Activated CD8-positive, alpha-beta memory T cell treated with anti-CD3 and anti-CD28 coated beads, Interleukin-2, amount 50 U/mL, for 4 hours (primary cell): ENCODE measurements around the gene KIF7.
"Not testable (repeated sequence)": the region's sequence is repeated elsewhere in the genome, so short reads cannot be mapped to it uniquely, and the experiment has no call there.

Source experiments
- DNase-seq: peaks from one replicate; pipeline ENCODE4 v3.0.0-alpha.2; 2020

Gene KIF7, protein sequence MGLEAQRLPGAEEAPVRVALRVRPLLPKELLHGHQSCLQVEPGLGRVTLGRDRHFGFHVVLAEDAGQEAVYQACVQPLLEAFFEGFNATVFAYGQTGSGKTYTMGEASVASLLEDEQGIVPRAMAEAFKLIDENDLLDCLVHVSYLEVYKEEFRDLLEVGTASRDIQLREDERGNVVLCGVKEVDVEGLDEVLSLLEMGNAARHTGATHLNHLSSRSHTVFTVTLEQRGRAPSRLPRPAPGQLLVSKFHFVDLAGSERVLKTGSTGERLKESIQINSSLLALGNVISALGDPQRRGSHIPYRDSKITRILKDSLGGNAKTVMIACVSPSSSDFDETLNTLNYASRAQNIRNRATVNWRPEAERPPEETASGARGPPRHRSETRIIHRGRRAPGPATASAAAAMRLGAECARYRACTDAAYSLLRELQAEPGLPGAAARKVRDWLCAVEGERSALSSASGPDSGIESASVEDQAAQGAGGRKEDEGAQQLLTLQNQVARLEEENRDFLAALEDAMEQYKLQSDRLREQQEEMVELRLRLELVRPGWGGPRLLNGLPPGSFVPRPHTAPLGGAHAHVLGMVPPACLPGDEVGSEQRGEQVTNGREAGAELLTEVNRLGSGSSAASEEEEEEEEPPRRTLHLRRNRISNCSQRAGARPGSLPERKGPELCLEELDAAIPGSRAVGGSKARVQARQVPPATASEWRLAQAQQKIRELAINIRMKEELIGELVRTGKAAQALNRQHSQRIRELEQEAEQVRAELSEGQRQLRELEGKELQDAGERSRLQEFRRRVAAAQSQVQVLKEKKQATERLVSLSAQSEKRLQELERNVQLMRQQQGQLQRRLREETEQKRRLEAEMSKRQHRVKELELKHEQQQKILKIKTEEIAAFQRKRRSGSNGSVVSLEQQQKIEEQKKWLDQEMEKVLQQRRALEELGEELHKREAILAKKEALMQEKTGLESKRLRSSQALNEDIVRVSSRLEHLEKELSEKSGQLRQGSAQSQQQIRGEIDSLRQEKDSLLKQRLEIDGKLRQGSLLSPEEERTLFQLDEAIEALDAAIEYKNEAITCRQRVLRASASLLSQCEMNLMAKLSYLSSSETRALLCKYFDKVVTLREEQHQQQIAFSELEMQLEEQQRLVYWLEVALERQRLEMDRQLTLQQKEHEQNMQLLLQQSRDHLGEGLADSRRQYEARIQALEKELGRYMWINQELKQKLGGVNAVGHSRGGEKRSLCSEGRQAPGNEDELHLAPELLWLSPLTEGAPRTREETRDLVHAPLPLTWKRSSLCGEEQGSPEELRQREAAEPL (N-terminal part only)

DNA sequence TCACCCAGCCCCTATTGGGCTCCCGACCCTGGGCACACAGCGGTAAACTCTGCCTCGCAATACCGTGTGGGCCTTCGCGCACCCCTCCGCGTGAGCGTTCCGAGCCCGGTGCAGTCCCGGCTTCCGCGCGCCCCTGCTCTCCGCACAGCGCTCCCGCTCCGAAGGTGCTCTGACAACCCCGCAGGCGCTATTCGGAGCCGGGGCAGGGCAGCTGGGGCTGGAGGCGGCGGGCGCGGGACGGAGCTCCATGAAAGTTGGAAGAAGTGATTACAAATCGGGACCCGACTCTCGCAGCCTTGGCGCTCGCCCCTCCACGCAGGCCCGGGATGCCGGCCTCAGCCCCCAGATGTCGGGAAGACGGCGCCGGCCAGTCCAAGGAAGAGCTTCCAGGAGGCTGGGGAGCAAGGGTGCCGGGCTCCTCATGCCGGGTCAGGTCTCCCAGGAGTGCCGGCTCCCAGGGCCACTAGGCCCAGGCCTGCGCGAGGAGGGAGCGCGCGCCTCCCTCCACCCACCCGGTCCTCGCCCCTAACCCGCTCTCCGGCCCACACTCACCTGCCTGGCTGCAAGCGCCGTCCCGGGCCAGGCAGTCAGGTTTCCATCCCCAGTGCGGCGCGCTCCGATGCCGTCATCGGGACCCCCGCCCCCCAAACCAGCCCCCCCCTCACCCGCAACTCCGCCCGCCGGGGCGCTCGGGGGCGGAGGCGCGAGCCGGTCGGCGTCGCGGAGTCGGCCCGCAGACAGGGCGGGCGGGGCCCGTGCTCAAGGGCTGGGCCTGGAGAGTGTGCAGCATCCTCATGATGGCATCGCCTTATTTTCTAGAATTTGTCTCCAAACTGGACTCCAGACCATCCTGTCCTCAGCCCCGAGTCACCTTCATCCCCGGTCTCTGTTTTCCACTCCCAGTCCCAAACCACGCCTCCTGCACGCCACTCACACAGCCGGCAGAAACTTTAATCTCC, at the start of gene KIF7:
KIF7 (minus strand) TSS at position 621 of the 959 bp plus-strand sequence. CDS start 2,537 bp downstream, outside the sequence.
- DNase-seq = no peak

DNA sequence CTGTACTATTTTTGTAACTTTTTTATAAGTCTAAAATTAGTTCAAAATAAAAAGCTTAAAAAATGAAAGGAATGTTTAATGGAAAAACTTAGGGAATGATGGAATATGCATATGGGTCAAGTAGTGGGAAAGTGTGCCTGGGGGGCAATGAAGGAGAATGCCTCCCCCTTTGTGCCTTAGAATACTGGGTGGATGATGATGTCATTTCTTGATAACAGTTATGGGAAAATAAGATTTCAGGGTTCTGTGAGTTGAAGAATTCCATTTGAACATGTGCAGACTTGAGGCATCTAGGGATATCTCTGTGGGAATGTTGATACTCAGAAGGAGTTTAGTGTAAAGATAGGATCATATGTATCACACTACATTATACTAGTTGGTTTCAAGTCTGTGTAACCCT, 49.1 kb upstream of the KIF7 start:
- DNase-seq = no peak

DNA sequence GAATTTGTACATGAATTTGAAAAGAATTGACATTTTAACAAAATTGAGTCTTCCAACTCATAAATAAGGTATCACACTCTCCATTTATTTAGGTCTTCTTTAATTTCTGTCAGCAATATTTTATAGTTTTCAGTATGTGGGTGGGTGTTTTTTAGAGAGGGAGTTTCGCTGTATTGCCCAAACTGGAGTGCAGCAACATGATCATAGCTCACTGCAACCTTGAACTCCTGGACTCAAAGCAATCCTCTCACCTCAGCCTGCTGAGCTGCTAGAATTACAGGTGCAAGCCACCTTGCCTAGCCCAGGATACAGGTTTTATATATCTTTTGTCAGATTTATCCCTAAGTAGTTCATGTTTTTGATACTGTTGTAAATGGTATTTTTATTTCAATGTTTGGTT, 39.9 kb upstream of the KIF7 start:
- no peak for DNase-seq

DNA sequence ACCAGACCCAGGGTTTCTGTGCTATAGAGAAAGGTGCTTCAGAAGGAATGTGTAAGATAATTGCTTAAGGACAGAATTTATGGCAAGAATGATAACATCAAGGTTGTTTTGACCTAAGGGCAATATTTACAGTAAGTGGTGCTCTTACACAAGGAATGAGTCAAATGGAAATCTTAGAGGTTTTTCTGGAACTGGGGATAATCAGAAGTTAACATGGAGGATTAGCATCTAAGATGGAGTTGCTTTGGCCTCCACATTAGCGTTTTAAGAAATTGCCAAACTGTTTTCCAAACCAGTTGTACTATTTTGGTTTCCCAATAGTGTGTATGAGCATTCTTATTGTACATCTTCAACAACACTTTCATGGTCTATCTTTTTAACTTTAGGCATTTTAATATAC, 38.4 kb upstream of the KIF7 start:
- no peak for DNase-seq

DNA sequence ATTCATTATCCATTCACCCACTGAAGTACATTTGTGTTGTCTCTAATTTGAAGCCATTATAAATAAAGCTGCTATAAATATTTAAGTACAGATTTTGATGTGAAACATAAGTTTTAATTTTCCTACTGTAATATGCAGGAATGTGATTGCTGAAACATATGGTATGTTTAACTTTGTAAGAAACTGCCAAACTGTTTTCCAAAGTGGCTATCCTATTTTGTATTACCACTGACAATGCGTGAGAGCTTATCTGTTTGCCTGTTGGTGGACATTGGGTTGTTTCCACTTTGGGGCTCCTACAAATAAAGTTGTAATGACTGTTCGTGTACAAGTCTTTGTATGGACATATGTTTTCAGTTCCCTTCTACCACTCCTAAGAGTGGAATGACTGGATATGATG, 37.8 kb upstream of the KIF7 start:
- no peak for DNase-seq

DNA sequence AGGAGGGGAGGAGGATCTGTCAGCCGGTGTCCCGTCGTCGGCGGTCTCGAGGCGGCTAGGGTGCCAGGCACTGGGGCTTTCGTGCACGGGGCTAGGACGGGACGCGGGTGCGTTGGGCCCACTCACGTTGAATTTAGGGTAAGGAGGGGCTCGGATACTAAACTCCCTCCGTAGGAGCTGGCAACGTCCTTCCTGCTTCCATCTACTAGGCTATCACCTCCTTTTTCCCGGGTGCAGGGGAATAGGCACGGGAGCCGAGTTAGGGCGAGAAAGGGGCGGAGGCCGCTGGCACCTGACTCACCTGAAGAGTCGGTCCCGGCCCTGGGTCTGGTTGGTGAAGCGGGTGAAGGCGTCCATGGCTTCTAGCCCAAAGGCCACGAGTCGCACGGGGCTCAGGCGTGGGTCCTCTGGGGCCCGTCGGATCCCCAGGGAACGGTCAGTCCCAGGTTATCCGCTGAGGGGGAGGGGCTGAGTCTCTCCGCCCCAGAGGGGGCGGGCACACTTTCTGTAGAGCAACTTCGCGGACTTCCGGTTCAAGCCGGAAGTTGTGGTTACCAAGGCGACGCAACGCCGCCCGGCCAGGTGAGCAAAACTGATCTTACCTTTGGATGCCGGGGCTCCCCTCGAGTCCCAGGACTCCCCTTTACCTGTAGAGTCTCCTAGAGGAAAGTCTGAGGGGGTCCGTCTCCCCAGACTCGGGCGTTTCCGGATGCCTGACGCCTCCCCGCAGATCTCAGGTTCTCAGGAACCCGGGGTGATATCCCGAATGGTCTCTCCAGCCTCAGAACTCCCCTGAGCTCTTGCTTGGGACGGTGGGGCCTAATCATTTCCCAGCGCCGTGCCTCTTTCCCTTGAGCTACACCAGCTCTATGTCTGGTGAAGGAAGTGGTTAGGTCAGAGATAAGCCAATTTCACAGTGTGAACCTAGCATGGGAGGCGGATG, 35.3 kb upstream of the KIF7 start, which contains the start of the genes PEX11A and WDR93:
PEX11A (minus strand) TSS at position 479 of the 943 bp plus-strand sequence; CDS start at position 357, 122 bp downstream.
WDR93 (plus strand) TSS at position 536 of the 943 bp plus-strand sequence. CDS start 10,936 bp downstream, outside the sequence.
- DNase-seq = peak; percentile 77

DNA sequence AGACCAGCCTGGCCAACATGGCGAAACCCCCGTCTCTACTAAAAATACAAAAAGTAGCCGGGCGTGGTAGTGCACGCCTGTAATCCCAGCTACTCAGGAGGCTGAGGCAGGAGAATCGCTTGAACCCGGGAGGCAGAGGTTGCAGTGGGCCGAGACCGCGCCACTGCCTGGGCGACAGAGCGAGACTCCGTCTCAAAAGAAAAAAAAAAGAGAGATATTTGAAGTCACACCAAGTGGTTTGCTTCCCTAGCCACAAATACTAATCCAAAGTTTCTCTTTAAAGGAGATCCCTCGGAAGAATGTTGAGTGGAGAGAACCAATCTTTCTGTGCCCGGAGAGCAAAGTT, 34.6 kb upstream of the KIF7 start:
- not testable (repeated sequence) for DNase-seq

DNA sequence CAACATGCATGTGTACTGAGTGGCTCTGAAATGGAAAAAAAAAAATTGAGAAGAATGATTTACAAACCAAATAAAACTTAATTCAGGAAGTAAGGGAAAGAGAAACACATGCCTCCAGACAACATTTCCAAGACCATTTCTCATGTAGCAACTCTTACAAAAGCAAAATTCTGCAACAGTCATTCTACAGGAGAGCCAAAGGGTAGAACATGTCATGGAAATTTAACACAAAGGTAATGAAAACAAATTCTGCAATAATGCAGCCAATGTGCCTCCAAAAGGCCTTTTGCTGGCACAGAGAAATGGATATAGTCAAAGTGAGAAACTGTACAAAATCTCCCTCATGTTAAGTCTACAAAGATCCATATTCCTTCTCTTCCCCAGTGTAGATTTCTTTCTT, 31.3 kb upstream of the KIF7 start:
- DNase-seq = no peak

DNA sequence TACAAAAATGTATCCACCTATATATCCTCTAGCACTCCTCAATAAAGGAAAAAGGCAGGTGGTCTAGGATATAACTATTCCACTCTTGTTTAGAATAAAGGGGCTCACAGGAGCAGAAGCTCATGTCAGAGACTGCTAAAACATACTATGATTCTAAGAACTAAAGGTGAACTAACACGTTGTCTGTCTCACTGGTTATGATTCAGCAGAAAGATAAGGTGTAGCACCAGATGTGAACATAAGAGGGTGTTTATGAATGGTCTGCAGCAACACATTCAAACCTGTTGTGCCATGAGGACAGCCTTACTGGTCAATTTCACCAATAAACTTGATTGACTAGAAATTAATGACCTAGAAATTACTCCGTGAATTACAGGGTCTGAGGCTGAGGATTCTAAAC, 30.7 kb upstream of the KIF7 start:
- no peak for DNase-seq

DNA sequence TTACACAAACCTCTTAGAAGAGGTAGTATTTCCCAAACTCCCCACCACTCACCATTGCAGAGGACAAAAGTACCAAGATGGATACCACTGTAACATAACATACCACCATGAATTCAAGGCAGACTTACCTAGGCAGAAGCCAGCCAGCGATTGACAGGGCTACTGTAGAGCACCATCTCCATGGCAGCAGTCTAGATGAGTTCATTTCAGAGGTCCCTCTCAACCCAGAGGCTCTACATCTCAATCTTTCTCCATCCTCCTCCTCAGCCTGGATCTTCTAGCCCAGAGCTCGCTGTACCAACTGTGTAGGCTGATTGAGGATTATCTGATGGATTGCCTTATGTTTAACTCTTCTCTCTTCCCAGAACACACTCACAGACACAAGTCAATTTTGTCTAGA, 25.9 kb upstream of the KIF7 start:
- DNase-seq = no peak

DNA sequence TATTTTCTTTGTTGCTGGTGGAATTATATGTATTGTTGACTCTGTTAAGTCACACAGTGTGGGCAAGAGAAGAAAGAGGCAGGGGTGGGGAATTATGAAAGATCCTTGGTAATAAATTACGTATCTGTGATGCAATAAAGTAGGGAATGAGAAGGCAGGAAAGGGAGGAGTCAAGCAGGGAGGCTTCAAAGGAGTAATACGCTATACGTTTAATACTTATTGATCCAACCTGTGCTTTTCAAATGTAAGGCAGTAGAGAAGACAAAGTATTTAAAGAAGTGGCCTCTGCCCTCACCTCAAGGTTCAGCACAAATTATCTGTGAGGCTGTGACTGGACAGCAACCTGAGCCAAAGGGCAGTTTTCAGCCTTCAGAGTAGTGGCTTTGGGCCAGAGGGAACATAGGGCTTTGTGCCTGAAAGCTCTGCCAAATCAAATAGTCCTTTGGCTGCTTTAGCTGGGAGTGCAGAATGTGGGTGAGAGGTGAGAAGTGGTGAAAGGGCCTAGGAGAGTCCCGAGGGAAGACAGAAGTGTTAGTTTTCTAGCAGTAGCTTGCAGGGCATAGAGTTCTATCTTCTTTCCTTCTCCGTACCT, 25.1 kb upstream of the KIF7 start:
- DNase-seq = no peak

DNA sequence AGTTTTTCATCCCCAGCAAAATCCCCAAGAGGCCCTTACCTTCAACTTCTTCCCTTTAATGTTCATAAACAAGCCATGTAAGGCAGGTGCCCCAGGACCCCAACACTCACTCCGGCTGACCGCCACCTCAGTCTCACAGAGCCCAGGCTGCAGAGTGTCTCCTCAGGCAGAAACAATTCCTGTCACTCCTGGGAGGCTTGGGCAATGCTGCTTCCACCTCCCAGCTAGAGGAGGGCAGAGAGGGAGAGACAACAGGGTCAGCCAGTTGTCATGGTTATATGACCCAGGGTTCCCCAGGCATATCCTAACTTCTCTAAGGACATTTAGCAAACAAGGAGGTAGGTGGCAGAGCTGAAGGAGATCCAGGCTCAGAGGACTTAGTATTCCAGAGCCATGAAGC, 23.9 kb upstream of the KIF7 start, which contains the start of gene PLIN1:
PLIN1 (minus strand) TSS at position 156 of the 400 bp plus-strand sequence. CDS start 1,878 bp downstream, outside the sequence.
- no peak for DNase-seq

DNA sequence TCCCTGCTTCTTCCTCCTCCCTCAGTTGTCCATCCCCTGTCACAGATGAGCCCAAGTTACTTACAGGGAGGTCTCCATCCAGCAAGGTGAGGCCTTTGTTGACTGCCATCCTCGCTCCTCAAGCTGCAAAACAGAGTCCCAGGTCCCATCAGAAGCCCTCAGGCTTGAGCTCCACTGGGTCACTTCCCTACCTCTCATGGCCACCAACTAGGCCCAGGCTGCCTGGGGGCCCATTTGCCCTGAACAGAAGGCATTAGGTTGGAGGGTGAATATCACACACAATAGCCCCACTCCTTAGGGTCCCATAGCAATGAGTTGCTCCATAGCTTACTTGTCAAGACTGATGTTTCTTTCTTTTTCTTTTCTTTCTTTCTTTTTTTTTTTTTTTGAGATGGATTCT, 22.1 kb upstream of the KIF7 start:
- DNase-seq = no peak

DNA sequence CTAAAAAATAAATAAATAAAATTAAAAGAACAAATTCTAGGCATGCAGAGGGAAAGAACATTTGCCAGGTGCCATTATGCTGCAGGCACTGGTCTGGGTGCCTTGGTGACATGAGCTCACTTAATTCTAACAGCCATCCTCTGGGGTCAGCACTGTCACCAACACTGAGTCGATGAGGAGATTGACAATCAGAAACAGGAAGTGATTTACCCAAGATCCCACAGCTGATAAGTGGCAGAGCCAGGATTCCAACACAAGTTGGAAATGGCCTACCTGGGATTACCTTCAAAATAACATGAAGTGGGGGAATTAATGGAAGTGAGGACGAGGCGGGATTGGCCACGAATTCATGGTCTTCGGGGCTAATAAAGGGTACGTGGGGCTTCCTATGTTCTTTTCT, 20.3 kb upstream of the KIF7 start:
- DNase-seq = no peak

DNA sequence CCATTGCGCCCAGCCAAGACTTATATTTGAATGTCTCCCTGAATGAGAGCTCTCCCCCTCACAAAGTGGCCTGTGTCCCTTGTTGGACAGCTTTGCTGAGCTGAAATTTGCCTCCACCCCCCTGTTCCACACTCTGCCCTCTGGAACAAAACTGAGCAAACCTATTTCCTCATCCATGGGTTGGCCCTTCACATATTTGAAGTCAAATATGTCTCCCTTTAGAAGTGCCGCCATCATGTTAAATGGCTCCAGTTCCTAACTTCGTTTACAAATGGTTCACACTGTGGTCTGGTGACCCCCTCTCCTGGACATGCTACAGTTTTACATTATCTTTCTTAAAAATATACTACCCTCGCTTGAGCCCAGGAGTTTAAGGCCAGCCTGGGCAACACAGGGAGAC, 19.3 kb upstream of the KIF7 start:
- no peak for DNase-seq

DNA sequence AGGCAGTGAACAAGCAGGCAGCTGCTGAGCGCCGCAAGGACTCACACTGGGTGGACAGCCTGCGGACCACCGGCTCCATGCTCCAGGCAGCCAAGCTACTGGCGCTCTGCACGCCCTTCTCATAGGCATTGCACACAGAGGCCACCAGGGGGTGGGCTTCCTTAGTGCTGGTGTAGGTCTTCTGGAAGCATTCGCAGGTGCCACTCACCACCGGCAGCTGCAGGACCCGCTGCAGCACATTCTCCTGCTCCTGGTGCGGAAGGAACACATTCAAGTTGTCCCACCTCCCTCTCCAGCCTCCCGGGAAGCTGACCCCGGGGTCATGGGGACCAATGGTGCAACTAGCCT, 17.9 kb upstream of the KIF7 start:
- DNase-seq = no peak

DNA sequence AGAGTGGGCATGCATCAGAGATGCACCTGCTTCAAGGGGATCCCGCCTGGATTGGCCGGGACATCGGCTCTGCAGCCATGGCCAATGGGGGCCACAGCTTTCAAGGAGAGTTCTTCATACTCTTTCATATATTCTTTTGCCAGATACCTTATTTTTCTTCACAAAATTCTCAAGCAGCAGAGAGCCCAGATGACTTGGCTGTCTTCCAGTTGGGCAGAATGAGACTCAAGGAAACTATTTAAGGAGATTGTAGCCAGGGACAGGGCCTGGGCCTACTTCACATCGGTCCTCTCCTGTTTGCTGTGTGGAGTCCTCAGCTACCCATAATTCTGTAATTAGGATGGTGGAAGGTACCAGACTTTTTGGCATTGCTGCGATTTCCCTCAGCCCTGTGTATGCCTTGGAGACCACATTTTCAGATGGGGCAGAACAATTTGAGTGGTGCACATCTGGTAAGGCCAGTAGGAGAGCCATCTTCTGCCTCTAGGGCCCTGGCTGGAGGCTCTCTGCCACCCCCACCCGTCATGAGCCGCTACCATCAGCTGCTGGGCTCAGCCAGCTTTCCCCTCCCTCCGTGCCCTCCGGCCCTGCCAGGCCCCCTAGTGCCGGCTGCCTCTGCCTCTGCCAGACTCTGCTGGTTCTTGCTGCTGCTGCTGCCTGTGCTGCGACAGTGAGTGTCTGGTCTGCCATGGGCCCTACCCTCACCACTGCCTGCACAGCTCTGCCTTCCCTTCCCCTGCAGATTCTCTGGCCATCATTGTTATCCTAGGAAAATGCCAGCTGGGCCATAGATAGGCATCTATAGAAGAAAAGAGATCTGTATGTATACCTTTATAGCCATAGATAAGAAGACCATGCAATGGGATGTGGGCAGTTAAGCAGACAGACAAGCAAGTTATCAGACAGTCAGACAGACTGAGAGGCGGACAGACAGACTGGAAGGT, 17.2 kb upstream of the KIF7 start:
- DNase-seq = no peak

DNA sequence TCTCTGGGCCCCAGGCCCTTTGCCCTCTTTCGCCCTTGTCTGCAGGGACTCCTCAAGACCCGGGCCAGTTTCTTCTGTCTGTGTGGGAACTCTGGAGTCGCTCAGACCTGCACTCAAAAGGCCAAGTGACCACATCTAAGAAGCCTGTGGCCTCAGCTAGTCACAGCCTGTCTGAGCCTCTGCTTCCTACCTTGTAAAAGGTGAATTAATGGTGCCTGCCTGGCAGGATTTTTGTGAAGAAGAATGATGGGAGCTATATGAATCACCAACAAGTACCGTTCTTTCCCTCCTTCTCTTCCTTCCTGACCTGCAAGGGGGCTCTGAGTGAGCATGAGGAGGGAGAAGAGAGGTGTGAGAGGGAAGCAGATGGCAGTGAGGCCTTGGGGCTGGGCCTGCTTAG, 16.4 kb upstream of the KIF7 start:
- DNase-seq = no peak
